OCI-LY3 (cell line): ENCODE results near the gene GBX2.

Experiments
- H2AFZ ChIP-seq: fragments of 200-600, 300-600 bp; shearing (Covaris generic); 2 replicates; pipeline ENCODE4 v1.6.0; 2014; ENCODE audit warnings: antibody characterized with exemption, low read depth, low read length
- H3K27ac ChIP-seq: fragments of 200-600, 300-600 bp; sonication (generic); 2 replicates; pipeline ENCODE4 v1.5.1; 2014; ENCODE audit warnings: mild to moderate bottlenecking, low read length, moderate library complexity, mixed read lengths
- H3K27me3 ChIP-seq: fragments of 200-600, 300-600 bp; sonication (generic); 2 replicates; pipeline ENCODE4 v1.6.1; 2014; ENCODE audit warnings: low read depth, low read length, mixed read lengths
- H3K36me3 ChIP-seq: fragments of 200-600, 300-600 bp; sonication (generic); replicated peaks from 2 replicates; pipeline ENCODE3; 2014; ENCODE audit warnings: low read depth, low read length, mixed read lengths
- H3K4me1 ChIP-seq: fragments of 300-600, 200-600 bp; sonication (generic); 2 replicates; pipeline ENCODE4 v1.6.1; 2014; ENCODE audit warnings: low read length, mixed read lengths
- H3K4me2 ChIP-seq: fragments of 200-600, 300-600 bp; sonication (generic); 2 replicates; pipeline ENCODE4 v1.6.1; 2014; ENCODE audit warnings: low read length, mixed read lengths
- H3K4me3 ChIP-seq: fragments of 300-600, 200-600 bp; sonication (generic); 2 replicates; pipeline ENCODE4 v1.5.1; 2014; ENCODE audit warnings: antibody characterized with exemption, mild to moderate bottlenecking, low read length, moderate library complexity
- H3K79me2 ChIP-seq: fragments of 300-600, 200-600 bp; shearing (Covaris generic); 2 replicates; pipeline ENCODE4 v1.6.1; 2014; ENCODE audit warnings: mild to moderate bottlenecking, low read length, mixed read lengths
- H3K9ac ChIP-seq: fragments of 300-600, 200-600 bp; shearing (Covaris generic); 2 replicates; pipeline ENCODE4 v1.6.0; 2014; ENCODE audit warnings: mild to moderate bottlenecking, low read length, moderate library complexity
- H3K9me3 ChIP-seq: fragments of 200-600, 300-600 bp; shearing (Covaris generic); 2 replicates; pipeline ENCODE4 v1.6.1; 2014; ENCODE audit warnings: low read length, mixed read lengths; ENCODE audit not compliant: insufficient read depth
- H4K20me1 ChIP-seq: fragments of 200-600, 300-600 bp; sonication (generic); 2 replicates; pipeline ENCODE4 v1.6.1; 2016; ENCODE audit warnings: low read length, mixed read lengths; ENCODE audit not compliant: insufficient read depth
- CTCF ChIP-seq: fragments of 200-600, 300-600 bp; sonication (generic); IDR thresholded peaks from 2 replicates; pipeline ENCODE4 v1.5.1; 2014; ENCODE audit warnings: antibody characterized with exemption, low read length, low read depth
- EZH2phosphoT487 ChIP-seq: fragments of 200-600 bp; shearing (Covaris generic); IDR thresholded peaks from 2 replicates; pipeline ENCODE4 v1.6.1; 2018; ENCODE audit warnings: antibody characterized with exemption, mixed run types, low read depth

GBX2 gene

GRCh38 chr2:236136538-236136937, 31.6 kb downstream of the GBX2 start:
- Histone ChIP-seq H4K20me1 (no peaks in the 10 kb centered on the region), H3K27me3 (no peaks in the 10 kb centered on the region), H3K9me3 (no peaks in the 10 kb centered on the region), H3K9ac (no peak overlapping the region), H3K36me3 (no peaks in the 10 kb centered on the region), H3K79me2 (no peaks in the 10 kb centered on the region), H3K4me1 (no peaks in the 10 kb centered on the region), H2AFZ (no peak overlapping the region), H3K4me3 (no peak overlapping the region), H3K4me2 (no peak overlapping the region), H3K27ac (no peak overlapping the region)
- TF ChIP-seq CTCF (no peak), EZH2phosphoT487 (no peak)

- Histone ChIP-seq H3K27ac (no peak overlapping the region), H3K36me3 (no peaks in the 10 kb centered on the region), H2AFZ (no peak overlapping the region), H3K79me2 (no peaks in the 10 kb centered on the region), H3K4me3 (no peak overlapping the region), H4K20me1 (no peaks in the 10 kb centered on the region), H3K9me3 (no peaks in the 10 kb centered on the region), H3K9ac (no peak overlapping the region), H3K4me1 (no peaks in the 10 kb centered on the region), H3K4me2 (no peak overlapping the region), H3K27me3 (no peaks in the 10 kb centered on the region)
- TF ChIP-seq CTCF (no peak), EZH2phosphoT487 (no peak)
Observed at GRCh38 chr2:236133410-236134012, 34.7 kb downstream of the GBX2 start.

- Histone ChIP-seq H3K9ac (no peak overlapping the region), H3K79me2 (no peaks in the 10 kb centered on the region), H3K9me3 (no peaks in the 10 kb centered on the region), H3K36me3 (no peaks in the 10 kb centered on the region), H3K27me3 (no peaks in the 10 kb centered on the region), H3K4me2 (no peak overlapping the region), H3K4me3 (no peak overlapping the region), H3K4me1 (no peaks in the 10 kb centered on the region), H4K20me1 (no peaks in the 10 kb centered on the region), H3K27ac (no peak overlapping the region), H2AFZ (no peak overlapping the region)
- TF ChIP-seq EZH2phosphoT487 (no peak), CTCF (no peak)
Observed at GRCh38 chr2:236131073-236131692, 37.0 kb downstream of the GBX2 start.

- Histone ChIP-seq H3K79me2 (no peaks in the 10 kb centered on the region), H3K4me1 (no peaks in the 10 kb centered on the region), H4K20me1 (no peaks in the 10 kb centered on the region), H3K9me3 (no peaks in the 10 kb centered on the region), H2AFZ (no peak overlapping the region), H3K4me2 (no peak overlapping the region), H3K27me3 (no peaks in the 10 kb centered on the region), H3K36me3 (no peaks in the 10 kb centered on the region), H3K4me3 (no peak overlapping the region), H3K27ac (no peak overlapping the region), H3K9ac (no peak overlapping the region)
- no peak for TF ChIP-seq CTCF
- TF ChIP-seq EZH2phosphoT487 = no peak
Observed at GRCh38 chr2:236130349-236130998, 37.7 kb downstream of the GBX2 start.
